HPDE6-E6E7 (cell line): ENCODE data around the gene ATG4B.
"Not testable (repeated sequence)": the region's sequence is repeated elsewhere in the genome, so short reads cannot be mapped to it uniquely, and the experiment has no call there.

Experiments used
- DNase-seq: peaks from one replicate; pipeline ENCODE4 v3.0.0; 2011; ENCODE audit warnings: missing footprints; ENCODE audit errors: extremely low spot score

ATG4B gene

DNA sequence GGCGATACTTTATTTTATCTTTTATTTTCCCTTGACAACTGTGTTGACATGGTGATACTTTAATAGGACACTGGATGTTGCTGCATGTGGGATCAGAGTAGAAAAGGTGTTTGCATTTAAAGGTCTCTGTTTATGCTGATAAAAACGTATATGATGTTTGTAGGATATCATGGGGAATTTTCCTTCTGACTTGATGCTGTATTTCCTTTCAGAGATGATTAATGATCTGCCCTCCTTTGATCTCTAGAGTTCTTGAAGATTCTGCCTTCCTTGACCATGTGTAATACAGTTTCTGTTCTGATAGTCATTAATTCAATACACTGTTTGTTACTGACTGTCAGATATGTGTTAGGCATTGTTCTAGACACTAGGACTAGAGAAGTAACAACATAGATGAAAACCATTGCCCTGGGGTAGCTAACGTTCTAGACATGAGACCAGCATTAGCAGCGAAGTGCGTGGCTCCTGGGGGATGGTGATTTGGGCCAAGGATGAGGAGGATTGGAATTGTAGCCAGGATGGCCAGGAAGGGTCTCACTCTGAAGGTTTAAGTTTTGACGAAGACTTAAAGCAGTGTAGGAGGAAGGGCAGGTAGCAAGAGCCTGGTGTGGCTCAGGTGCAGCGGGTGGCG is 2.8 kb downstream of the ATG4B start:
- DNase-seq: no peak

- no peak for DNase-seq
Measured at GRCh38 chr2:241641631-241642030, 4.1 kb downstream of the ATG4B start.

- no peak for DNase-seq
Measured at GRCh38 chr2:241645056-241645914, 7.8 kb downstream of the ATG4B start.

DNA sequence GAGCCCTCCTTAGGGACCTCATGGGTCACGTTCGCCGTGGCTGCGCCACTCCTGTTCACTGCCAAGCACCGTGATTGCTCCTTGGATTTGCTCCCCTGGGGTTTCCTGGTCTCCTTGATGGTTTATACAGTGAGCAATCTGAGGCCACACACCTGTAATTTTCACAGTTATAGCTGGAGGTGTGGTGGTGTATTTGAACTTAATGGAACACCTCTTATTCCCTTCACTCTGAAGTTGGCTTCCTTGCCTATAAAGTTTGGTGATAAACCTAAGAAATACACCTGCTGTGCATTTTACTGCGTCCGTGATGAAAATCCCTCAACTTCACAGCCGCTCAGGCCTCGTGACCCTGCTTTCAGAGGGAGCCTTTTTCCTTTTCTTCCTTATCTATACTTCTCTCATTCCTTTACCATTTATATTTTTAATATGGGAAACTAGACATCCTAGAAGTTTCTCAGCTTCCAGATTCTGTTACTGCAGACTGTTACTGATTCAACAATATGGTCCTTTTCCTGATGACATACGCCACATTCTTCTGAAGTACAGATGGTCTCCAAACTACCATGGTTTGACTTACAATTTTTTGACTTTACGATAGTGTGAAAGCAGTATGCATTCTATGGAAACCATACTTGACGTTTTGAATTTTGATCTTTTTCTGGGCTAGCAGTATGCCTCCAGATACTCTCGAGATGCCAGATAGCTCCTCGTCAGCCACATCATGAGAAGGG is 8.6 kb downstream of the ATG4B start:
- no peak for DNase-seq

DNA sequence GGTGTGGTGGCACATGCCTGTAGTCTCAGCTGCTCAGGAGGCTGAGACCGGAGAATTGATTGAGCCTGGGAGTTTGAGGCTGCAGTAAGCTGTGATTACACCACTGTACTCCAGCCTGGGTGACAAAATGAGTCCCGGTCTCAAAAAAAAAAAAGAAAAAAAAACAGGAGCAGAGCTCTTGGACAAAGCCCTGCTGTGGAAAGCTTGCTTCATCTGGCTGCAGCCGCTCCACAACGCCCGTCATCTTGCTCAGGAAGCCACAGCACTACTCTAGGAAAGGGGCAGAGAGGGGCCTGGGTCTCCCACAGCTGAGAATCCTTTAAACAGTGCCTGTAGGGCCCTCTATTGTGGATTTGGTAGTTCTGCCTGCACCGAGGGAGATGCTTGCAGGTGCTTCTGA is 11.0 kb downstream of the ATG4B start:
- DNase-seq: no peak

DNA sequence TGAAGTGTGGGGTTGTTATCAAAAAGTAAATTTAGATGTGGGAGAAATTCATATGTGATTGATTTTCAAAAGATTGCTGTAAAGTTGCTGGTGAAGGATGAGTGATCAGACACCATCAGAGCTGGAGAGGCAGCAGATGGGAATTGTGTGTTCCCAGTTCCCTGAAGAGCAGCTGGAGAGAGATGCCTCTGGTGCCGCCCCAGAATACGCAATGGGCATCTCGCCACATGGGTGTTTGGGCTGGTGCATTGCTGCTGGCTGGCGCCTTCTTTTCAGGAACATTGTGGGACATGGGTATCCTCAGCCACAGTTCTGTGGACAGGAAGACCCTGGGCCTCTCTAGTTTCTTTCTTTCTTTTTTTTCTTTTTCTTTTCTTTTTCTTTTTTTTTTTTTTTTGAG is 11.9 kb downstream of the ATG4B start:
- DNase-seq: no peak

DNA sequence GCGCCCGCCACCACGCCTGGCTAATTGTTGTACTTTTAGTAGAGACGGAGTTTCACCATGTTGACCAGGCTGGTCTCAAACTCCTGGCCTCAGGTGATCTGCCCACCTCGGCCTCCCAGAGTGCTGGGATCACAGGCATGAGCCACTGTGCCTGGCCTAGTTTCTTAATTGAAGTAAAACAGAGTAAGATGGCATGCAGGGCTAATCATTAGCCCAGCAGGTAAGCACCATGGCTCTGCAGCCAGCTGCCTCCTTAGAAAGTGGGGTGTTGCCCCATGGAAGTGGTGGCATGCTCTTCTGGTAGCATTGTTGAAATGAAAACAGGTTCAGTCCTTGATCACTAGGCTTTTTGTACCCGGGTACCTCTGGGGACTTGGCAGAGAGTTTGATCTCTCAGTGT is 12.4 kb downstream of the ATG4B start:
- no peak for DNase-seq

GRCh38 chr2:241652142-241652541 is 14.6 kb downstream of the ATG4B start:
- DNase-seq: no peak

GRCh38 chr2:241652722-241653121 is 15.2 kb downstream of the ATG4B start:
- DNase-seq: no peak

DNA sequence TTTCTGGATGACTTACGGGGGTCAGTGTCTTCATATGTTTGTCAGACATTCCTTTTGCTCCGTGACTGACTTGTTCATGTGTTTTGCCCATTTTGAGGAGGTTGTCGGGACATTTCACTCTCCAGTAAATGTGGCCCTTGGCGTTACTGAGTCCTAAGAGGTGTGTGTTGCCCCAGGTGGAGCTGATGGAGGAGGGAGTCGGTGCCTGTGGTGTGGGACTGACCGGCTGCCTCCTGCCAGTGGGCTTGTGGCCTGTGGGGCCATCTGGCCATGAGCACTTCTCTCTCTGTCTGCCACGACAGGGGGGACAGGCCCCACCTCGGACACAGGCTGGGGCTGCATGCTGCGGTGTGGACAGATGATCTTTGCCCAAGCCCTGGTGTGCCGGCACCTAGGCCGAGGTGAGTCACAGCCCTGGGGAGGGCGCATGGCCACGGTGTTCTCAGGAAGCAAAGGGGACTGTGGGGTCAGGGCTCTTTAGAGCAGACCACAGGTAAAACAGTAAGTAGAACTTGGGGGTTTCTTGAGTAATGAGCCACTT is 15.8 kb downstream of the ATG4B start:
- DNase-seq: no peak

DNA sequence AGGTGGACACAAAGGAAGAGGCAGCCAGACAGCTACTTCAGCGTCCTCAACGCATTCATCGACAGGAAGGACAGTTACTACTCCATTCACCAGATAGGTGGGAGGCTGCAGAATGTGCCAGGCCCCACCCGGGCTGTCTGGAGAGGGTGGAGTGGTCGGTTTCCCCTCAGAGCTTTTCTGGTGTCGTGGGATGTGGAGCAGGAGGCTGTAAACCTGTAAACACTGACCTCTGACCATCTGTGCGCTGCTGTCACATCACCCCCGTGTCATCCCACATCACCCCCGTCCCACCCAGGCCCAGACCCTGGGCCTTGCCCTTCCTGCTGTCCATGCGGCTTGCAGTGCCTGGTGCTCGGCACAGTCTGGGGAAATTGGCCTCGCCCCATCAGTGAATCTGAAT is 17.1 kb downstream of the ATG4B start:
- no peak for DNase-seq

DNA sequence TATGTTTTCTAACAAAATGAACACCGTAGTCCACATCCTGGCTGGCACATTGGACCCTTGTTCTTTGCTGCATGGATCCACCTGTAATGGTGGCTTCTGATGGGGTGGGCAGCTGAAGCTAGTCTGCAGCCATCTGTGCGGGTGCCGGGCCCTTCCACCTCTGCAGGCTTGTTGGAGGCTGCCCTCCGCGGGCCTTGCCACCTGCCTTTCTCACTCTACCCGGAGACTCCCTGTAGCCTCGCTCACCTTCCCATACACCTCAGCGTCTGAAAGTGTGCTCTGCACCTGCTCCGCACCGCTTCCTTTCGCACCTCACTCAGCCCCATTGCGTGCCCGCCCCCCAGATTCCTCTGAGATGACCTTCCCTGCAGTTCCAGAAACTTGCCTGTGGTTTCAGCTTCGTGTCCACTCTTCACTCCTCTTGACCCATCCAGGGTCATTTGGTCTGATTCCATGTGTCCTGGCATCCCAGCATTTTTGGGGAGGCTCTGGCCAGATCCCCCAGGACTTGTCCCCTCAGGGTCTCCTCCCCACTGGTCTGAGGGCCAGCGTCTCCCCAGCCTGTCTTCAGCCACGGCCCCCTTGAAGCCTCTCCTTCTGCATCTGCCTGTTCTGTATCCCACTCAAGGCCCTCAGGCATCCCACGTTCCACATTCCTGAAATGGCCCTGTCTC is 18.2 kb downstream of the ATG4B start:
- no peak for DNase-seq

GRCh38 chr2:241656190-241656741 is 18.8 kb downstream of the ATG4B start:
- DNase-seq: no peak

- no peak for DNase-seq
Measured at GRCh38 chr2:241657786-241658254, 20.3 kb downstream of the ATG4B start.

DNA sequence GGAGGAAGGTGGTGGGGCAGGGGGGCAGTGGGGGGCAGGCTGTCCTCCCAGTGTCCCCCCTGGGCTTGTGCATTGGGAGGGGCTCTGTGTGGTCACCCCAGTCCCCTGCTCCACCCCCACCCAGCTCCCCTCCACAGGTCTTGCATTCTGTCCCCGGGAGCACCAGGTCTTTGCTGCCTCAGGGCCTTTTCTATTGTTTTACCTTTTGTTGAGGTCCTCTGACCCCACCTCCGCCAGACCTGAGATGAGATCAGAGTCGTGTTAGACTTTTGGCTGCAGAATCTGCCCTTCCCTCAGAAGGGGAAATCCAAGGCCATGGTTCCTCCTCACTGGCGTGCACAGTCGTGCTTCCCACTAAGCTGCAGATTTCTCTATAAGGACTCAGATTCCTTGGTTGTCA is 20.8 kb downstream of the ATG4B start:
- no peak for DNase-seq

DNA sequence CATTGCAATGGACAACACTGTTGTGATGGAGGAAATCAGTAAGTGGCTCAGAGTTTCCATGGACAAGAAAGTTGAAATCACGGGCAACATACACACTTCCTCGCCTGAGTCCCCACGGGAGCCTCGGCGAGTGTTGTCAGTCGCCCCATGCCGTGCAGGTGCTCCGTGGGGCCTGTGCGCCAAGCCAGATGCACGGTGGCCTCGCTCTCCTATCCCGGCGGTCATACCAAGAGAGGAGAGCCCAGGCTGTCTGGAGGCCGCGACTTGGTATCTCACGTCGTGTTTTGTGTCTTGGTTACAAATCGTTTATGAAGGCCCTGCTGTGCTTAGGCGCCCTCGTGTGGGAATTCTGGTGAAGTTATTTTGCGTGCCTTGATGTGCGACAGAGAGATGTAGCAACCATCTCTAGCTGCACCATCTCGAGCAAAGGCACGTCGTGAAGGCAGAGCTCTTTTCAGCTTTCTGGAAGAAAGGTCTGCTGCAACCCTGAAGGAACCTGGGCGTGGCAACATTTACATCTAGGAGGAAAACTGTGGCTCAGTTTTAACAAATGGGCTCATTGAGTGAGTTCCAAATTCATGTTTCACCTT is 21.8 kb downstream of the ATG4B start:
- no peak for DNase-seq

GRCh38 chr2:241660593-241661213 is 23.2 kb downstream of the ATG4B start:
- no peak for DNase-seq

DNA sequence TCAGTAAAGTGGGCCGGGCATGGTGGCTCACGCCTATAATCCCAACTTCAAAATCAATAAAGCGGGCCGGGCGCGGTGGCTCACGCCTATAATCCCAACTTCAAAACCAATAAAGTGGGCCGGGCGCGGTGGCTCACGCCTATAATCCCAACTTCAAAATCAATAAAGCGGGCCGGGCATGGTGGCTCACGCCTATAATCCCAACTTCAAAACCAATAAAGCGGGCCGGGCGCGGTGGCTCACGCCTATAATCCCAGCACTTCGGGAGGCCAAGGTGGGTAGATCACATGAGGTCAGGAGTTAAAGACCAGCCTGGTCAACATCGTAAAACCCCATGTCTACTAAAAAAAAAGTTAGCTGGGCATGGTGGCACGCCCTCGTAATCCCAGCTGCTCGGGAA is 25.2 kb downstream of the ATG4B start:
- DNase-seq: not testable (repeated sequence)

DNA sequence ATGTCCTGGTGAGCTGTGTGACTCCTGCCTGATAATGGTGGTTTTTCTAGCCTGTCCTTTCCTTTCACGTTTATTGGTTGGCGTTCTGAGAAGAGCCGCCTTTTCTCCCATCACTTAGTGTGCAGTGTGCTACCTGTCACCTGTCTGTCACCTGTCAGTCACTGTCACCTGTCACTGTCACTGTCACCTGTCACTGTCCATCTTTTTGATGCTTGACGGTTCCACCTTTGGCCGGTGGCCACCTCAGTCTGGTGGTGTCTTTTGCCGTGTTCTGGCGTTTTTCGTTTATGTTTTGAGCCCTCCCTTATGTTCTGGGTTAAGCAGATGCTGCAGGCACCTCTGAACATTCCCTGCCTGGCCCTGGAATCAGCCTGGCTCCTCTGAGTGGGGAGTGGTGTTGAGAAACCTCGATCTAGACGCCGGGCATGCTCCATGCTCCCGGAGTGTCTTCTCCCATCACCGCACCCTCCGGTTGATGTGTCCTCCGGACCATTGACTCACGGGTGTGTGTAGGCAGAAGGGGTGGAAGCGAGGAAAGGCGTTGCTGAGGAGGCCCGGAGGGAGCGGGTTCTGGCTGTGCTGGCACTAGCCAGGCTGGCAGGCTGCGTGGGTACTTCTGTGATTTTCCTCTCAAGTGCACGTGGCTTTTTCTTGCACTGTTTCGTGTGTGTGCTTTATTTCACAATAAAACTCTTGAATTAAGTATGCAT is 28.4 kb downstream of the ATG4B start:
- no peak for DNase-seq
